Coronary artery (tissue), 2 donors: ENCODE data around the gene NFYC.

ENCODE experiments used
- DNase-seq: peaks from one replicate; pipeline ENCODE4 v3.0.0-alpha.2; 2017; ENCODE audit warnings: low spot score
- H3K27ac ChIP-seq, 2 donors: fragments of 200-600 bp; sonication (generic); one replicate each; pipeline ENCODE4 v1.5.1; 2016 to 2019
- H3K4me3 ChIP-seq: fragments of 200-600 bp; sonication (generic); 2 replicates; pipeline ENCODE4 v1.5.1; 2016; ENCODE audit warnings: mild to moderate bottlenecking, moderate library complexity
- CTCF ChIP-seq: fragments of 200-600 bp; sonication (generic); IDR thresholded peaks from one replicate; pipeline ENCODE4 v1.5.1; 2019; ENCODE audit warnings: antibody characterized with exemption

Gene NFYC

GRCh38 chr1:40734882-40735628 is 43.6 kb downstream of the NFYC start:
- Histone ChIP-seq H3K4me3 (no peak overlapping the region), H3K27ac (no peak overlapping the region)
- TF ChIP-seq CTCF: no peak
- no peak for DNase-seq

- Histone ChIP-seq H3K27ac (no peak overlapping the region), H3K4me3 (no peak overlapping the region)
- DNase-seq: no peak
- no peak for TF ChIP-seq CTCF
Measured at GRCh38 chr1:40736085-40736531, 44.6 kb downstream of the NFYC start.

- TF ChIP-seq CTCF: no peak
- Histone ChIP-seq H3K27ac (no peak overlapping the region), H3K4me3 (no peak overlapping the region)
- DNase-seq: no peak
Measured at GRCh38 chr1:40738831-40739230, 47.3 kb downstream of the NFYC start.

- peak overlapping the region in 1 of 2 donors; percentile 53 for H3K27ac ChIP-seq
Measured at GRCh38 chr1:40739455-40740008, 48.0 kb downstream of the NFYC start.

GRCh38 chr1:40740039-40740996 is 48.8 kb downstream of the NFYC start:
- DNase-seq: no peak
- no peak overlapping the region for H3K4me3 ChIP-seq
- peak overlapping the region in 1 of 2 donors; percentile 53 for H3K27ac ChIP-seq
- TF ChIP-seq CTCF: no peak

More at GRCh38 chr1:40739455-40740008, 48.0 kb downstream of the NFYC start:
- TF ChIP-seq CTCF: no peak
- no peak overlapping the region for H3K4me3 ChIP-seq
- DNase-seq: no peak

- DNase-seq: no peak
- no peak for TF ChIP-seq CTCF
- Histone ChIP-seq H3K4me3 (no peak overlapping the region), H3K27ac (no peak overlapping the region)
Measured at GRCh38 chr1:40740997-40741736, 49.7 kb downstream of the NFYC start.
